B cell (primary cell): ENCODE data around the gene GNAI2. TPM values are rescaled to one million over a fixed set of nuclear protein-coding genes. Genes with fewer than 3 reads are reported as not detected.
A peak's percentile ranks its signal among the peaks of the same experiment; 100 is the strongest.

ENCODE experiments used
- ATAC-seq: fragments of 200-7000 bp; cut with Tn5 transposase; one replicate; pipeline ENCODE4 v1.10.0; 2021; ENCODE audit warnings: low read depth, mild to moderate bottlenecking, moderate number of reproducible peaks, moderate library complexity
- CTCF ChIA-PET: fragments of 350-600 bp; sonication (Branson Sonifier 250); formaldehyde crosslinking; loops from one replicate; lab custom pipeline; 2021; ENCODE audit warnings: antibody characterized with exemption, inconsistent platforms; lab: Charles Lee
- POLR2A ChIA-PET: fragments of 350-600 bp; sonication (Branson Sonifier 250); formaldehyde crosslinking; loops from one replicate; lab custom pipeline; 2021; ENCODE audit warnings: antibody characterized with exemption; lab: Charles Lee
- DNase-seq: peaks from one replicate; pipeline ENCODE4 v3.0.0; 2013
- H2AFZ ChIP-seq: 2 replicates; pipeline ENCODE4 v1.6.1; 2012; ENCODE audit warnings: mild to moderate bottlenecking, low read depth, low read length; ENCODE audit not compliant: insufficient read depth, poor library complexity, severe bottlenecking
- H3K27ac ChIP-seq, 2 donors: 1 replicate in 1 of 2; 2 replicates in 1 of 2; pipeline ENCODE4 v1.5.1; 2012 to 2013; ENCODE audit warnings: low read length in 2 of 2, mild to moderate bottlenecking in 2 of 2, moderate library complexity in 1 of 2
- H3K27me3 ChIP-seq, 4 experiments: fragments of 200-600 bp in 1 of 4; sonication (generic) in 1 of 4; replicated peaks in 1 of 4; 1 replicate in 2 of 4; 2 replicates in 2 of 4; pipeline versions ENCODE4 v1.6.1 to v1.7.0; 2013 to 2016; ENCODE audit warnings: low read length in 3 of 4, mild to moderate bottlenecking in 2 of 4, mixed read lengths in 1 of 4, moderate library complexity in 1 of 4; ENCODE audit not compliant: insufficient read depth in 4 of 4, control insufficient read depth in 3 of 4; ENCODE audit errors: control extremely low read depth in 1 of 4
- H3K36me3 ChIP-seq, 2 experiments: replicated peaks in 1 of 2; 1 replicate in 1 of 2; 2 replicates in 1 of 2; pipeline versions ENCODE4 v1.6.1 to v1.7.1; 2013; ENCODE audit warnings: low read length in 1 of 2; ENCODE audit not compliant: insufficient read depth in 2 of 2, control insufficient read depth in 1 of 2; ENCODE audit errors: control extremely low read depth in 1 of 2, extremely low read depth in 1 of 2
- H3K4me1 ChIP-seq, 2 donors: fragments of 200-600 bp in 1 of 2; sonication (generic) in 1 of 2; 1 replicate in 1 of 2; 2 replicates in 1 of 2; pipeline versions ENCODE4 v1.5.1 to v1.6.1; 2013 to 2017; ENCODE audit warnings: low read length in 2 of 2; ENCODE audit not compliant: control insufficient read depth in 2 of 2, insufficient read depth in 2 of 2
- H3K4me2 ChIP-seq: replicated peaks from 2 replicates; pipeline ENCODE3; 2012; ENCODE audit warnings: mild to moderate bottlenecking, low read depth, low read length; ENCODE audit not compliant: poor library complexity, severe bottlenecking
- H3K4me3 ChIP-seq, 5 experiments: fragments of 200-600 bp in 1 of 5; sonication (generic) in 1 of 5; 1 replicate in 3 of 5; 2 replicates in 2 of 5; pipeline versions ENCODE4 v1.5.1 to v1.7.0; 2011 to 2016; ENCODE audit warnings: low read length in 4 of 5, mild to moderate bottlenecking in 4 of 5, low read depth in 2 of 5, control low read depth in 1 of 5, moderate library complexity in 1 of 5; ENCODE audit not compliant: insufficient read depth in 1 of 5; ENCODE audit errors: control extremely low read depth in 1 of 5, extremely low read depth in 1 of 5
- H3K79me2 ChIP-seq: fragments of 200-600 bp; sonication (generic); one replicate; pipeline ENCODE4 v1.6.0; 2016; ENCODE audit warnings: low read length; ENCODE audit not compliant: control insufficient read depth, insufficient read depth
- H3K9ac ChIP-seq: fragments of 200-600 bp; sonication (generic); 2 replicates; pipeline ENCODE4 v1.6.1; 2017; ENCODE audit warnings: mild to moderate bottlenecking, low read length, moderate library complexity
- H3K9me3 ChIP-seq, 3 donors: one replicate each; pipeline versions ENCODE4 v1.6.1 to v1.7.1; 2013; ENCODE audit warnings: low read length in 2 of 3; ENCODE audit not compliant: control insufficient read depth in 2 of 3, insufficient read depth in 1 of 3; ENCODE audit errors: control extremely low read depth in 1 of 3
- H4K20me1 ChIP-seq: 2 replicates; pipeline ENCODE4 v1.6.0; 2012; ENCODE audit warnings: mild to moderate bottlenecking, low read length; ENCODE audit not compliant: insufficient read depth, control insufficient read depth, poor library complexity, severe bottlenecking
- H3K27ac Mint-ChIP-seq: one replicate; pipeline ENCODE4 v1.8.0; 2021; ENCODE audit warnings: mixed read lengths
- H3K27me3 Mint-ChIP-seq: one replicate; pipeline ENCODE4 v1.8.0; 2021; ENCODE audit warnings: mixed read lengths
- H3K4me1 Mint-ChIP-seq: one replicate; pipeline ENCODE4 v1.8.0; 2021; ENCODE audit warnings: mixed read lengths
- H3K4me3 Mint-ChIP-seq: one replicate; pipeline ENCODE4 v1.8.0; 2021; ENCODE audit warnings: mixed read lengths
- H3K9me3 Mint-ChIP-seq: one replicate; pipeline ENCODE4 v1.8.0; 2022; ENCODE audit warnings: mixed read lengths; ENCODE audit not compliant: insufficient read depth
- EZH2 ChIP-seq: IDR thresholded peaks from 2 replicates; pipeline ENCODE4 v1.6.1; 2012; ENCODE audit warnings: borderline replicate concordance, low read depth, mild to moderate bottlenecking, moderate library complexity, low read length; ENCODE audit not compliant: insufficient read depth, poor library complexity, severe bottlenecking
- WGBS: methylation state at CpG from one replicate; pipeline ENCODE4 v1.1.5; 2013; ENCODE audit warnings: missing lambda C conversion rate; ENCODE audit not compliant: insufficient coverage; 5-methylcytosine and 5-hydroxymethylcytosine counted together
- intact Hi-C: fragments of 100-400 bp; cut with micrococcal nuclease; formaldehyde crosslinking; loops from one replicate; pipeline ENCODE4 v1.10.0; 2022
- polyA plus RNA-seq: library from polyadenylated mRNA; depleted of rRNA; stranded (reverse); fragments of >200 nt; gene quantifications from 2 replicates; pipeline ENCODE4 v1.2.3, GENCODE V29; 2012
- total RNA-seq, 2 donors: library from RNA; stranded (reverse); fragments of 120-200 nt in 1 of 2; gene quantifications; 1 replicate in 1 of 2; 2 replicates in 1 of 2; pipeline versions ENCODE4 v1.2.3 to v1.2.4, GENCODE V29; 2013 to 2022
- TF ChIP-seq, protein P1 (sequence below): fragments of 200-600 bp; IDR thresholded peaks from one replicate; pipeline ENCODE4 v1.8.0; 2022; ENCODE audit warnings: antibody characterized with exemption, mild to moderate bottlenecking

Gene GNAI2
- total and polyA plus RNA-seq, 2 donors (not counting 1 experiment from before 2014, with no cell fraction given): 302 to 491 TPM

DNA sequence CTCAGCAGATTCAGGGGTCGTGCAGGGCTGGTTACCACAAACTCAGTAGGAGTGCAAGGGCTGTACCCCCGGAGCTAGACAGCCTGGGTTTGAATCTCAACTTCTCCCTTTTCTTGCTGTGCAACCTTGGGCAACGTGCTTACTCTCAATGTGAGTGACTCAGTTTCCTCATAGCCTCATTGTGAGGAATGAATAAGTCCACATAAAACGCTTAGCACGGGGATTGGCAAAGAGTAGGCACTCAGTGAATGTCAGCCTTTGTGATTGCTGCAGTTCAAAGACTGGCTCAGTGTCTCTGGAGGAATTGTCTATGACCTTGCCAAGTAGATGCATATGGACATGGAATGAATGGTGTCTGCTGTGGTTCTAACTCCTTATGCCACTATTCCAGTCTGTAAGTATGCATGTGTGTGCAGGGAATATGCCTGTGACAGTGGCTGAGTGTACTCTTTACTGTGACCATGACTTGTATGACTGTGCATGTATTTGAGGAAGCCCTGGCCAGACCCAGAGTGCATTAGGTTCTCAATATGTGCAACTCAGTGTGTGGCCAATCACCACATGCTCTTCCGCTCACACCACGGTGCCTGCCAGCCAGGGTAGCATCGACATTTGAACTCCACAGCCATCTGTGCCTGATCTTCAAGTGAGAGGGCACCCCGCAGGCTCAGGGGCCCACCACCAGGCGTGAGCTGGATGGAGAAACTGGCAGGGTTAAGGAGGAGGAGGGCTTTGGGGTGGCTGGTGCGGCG lies 64.1 kb downstream of the GNAI2 start:
- no peaks in the 10 kb centered on the region for H4K20me1 ChIP-seq
- H3K27me3 ChIP-seq: no peaks in the 10 kb centered on the region
- peaks cover 0 to 4% of the 10 kb centered on the region in 2 experiments for H3K36me3 ChIP-seq
- intact Hi-C loops: loop anchor here (1.0 to 10.0 kb wide), 7 partner anchors 21 to 1085 kb away; partner anchors contain the start of genes GNAI2, MANF, RBM6 and TMEM115
- peaks cover 13% of the 10 kb centered on the region for H3K79me2 ChIP-seq
- peak overlapping the region; percentile 79 for H2AFZ ChIP-seq
- WGBS: 63% methylated on average over 11 of the region's 12 CpGs
- Mint-ChIP-seq H3K27ac (peak overlapping the region; percentile 100), H3K4me3 (peak overlapping the region; percentile 100), H3K27me3 (no peaks in the 10 kb centered on the region), H3K9me3 (no peaks in the 10 kb centered on the region), H3K4me1 (peaks cover 39% of the 10 kb centered on the region)
- peak overlapping the region; percentile 51 to 88 (median 63) for H3K4me3 ChIP-seq
- H3K4me2 ChIP-seq: peak overlapping the region; percentile 82
- peak overlapping the region; percentile 66 for H3K9ac ChIP-seq
- ATAC-seq (no peak), DNase-seq (peak; percentile 43)
- no peak for TF ChIP-seq EZH2
- TF ChIP-seq, protein P1, sequence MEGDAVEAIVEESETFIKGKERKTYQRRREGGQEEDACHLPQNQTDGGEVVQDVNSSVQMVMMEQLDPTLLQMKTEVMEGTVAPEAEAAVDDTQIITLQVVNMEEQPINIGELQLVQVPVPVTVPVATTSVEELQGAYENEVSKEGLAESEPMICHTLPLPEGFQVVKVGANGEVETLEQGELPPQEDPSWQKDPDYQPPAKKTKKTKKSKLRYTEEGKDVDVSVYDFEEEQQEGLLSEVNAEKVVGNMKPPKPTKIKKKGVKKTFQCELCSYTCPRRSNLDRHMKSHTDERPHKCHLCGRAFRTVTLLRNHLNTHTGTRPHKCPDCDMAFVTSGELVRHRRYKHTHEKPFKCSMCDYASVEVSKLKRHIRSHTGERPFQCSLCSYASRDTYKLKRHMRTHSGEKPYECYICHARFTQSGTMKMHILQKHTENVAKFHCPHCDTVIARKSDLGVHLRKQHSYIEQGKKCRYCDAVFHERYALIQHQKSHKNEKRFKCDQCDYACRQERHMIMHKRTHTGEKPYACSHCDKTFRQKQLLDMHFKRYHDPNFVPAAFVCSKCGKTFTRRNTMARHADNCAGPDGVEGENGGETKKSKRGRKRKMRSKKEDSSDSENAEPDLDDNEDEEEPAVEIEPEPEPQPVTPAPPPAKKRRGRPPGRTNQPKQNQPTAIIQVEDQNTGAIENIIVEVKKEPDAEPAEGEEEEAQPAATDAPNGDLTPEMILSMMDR: no peak
- peaks cover 18 to 29% of the 10 kb centered on the region in 2 donors for H3K4me1 ChIP-seq
- ChIA-PET POLR2A (interaction anchor here (0.5 to 2.5 kb wide), 14 partner anchors 9 to 1293 kb away, joined by 3 to 27 read pairs (median 4); partner anchors contain the start of genes CYB561D2, GNAI2, HYAL2 and NPRL2), CTCF (interaction anchor here (0.5 to 3.2 kb wide), 8 partner anchors 11 to 106 kb away, joined by 3 to 28 read pairs (median 7); partner anchors contain the start of genes CYB561D2, HYAL2, NPRL2 and TUSC2)
- peak overlapping the region; percentile 73 to 84 for H3K27ac ChIP-seq
- H3K9me3 ChIP-seq: no peaks in the 10 kb centered on the region
